Measurements from ENCODE around the gene TMCC2.
"Not testable (repeated sequence)": the region's sequence is repeated elsewhere in the genome, so short reads cannot be mapped to it uniquely, and the experiment has no call there.

TMCC2 gene, protein sequence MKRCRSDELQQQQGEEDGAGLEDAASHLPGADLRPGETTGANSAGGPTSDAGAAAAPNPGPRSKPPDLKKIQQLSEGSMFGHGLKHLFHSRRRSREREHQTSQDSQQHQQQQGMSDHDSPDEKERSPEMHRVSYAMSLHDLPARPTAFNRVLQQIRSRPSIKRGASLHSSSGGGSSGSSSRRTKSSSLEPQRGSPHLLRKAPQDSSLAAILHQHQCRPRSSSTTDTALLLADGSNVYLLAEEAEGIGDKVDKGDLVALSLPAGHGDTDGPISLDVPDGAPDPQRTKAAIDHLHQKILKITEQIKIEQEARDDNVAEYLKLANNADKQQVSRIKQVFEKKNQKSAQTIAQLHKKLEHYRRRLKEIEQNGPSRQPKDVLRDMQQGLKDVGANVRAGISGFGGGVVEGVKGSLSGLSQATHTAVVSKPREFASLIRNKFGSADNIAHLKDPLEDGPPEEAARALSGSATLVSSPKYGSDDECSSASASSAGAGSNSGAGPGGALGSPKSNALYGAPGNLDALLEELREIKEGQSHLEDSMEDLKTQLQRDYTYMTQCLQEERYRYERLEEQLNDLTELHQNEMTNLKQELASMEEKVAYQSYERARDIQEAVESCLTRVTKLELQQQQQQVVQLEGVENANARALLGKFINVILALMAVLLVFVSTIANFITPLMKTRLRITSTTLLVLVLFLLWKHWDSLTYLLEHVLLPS

DNA sequence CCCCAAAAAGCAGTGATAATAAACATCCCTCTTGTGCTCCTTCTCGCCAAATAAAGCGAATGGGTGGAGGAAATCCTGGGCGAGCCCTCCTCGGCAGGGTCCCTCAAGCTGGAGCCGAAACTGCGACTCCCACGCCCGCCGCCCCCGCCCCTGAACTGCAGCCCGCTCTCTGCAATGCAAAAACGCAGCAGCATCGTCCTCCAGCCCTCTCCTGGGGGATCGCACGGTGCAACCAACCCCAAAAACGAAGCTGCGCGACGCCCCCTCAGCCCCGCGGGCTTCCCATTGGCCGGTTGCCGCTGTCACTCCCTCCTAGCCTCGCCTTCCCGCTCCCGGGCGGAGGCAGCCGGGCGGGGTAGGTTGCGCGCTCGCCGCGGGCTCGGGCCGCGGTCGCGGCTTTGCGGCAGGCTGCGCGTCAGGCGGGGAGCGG, at the start of gene TMCC2:
TSS of gene TMCC2 (plus strand) at position 363 of the 430 bp plus-strand sequence. CDS start 619 bp downstream, outside the sequence.
- peak; percentile 82 for DNase-seq (ENCODE audit: low spot score)

DNA sequence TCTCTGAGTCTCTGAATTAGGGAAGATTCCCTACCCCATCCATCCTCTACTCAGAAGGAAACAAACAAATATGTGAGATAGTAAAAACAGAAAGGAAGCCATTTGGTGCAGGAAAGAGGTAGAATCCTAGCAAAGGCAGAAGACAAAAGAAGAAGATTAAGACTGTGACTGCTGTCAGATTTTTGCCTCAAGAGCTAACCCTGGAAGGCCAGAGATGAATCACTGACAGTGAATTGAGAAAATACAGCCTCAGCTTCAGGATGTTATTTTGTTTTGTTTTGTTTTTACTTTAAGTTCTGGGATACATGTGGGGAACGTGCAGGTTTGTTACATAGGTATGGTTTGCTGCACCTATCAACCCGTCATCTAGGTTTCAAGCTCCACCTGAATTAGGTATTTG, 47.9 kb upstream of the TMCC2 start:
- no peak for DNase-seq (ENCODE audit: low spot score)

DNA sequence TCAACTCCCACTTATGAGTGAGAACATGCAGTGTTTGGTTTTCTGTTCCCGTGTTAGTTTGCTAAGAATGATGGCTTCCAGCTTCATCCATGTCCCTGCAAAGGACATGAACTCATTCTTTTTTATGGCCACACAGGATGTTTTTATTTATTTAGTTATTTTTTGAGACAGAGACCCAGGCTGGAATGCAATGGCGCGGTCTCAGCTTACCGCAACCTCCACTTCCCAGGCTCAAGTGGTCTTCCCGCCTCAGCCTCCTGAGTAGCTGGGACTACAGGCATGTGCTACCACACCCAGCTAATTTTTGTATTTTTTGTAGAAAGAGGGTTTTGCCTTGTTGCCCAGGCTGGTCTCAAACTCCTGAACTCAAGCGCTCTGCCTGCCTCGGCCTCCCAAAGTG, 47.4 kb upstream of the TMCC2 start:
- DNase-seq (ENCODE audit: low spot score): not testable (repeated sequence)

DNA sequence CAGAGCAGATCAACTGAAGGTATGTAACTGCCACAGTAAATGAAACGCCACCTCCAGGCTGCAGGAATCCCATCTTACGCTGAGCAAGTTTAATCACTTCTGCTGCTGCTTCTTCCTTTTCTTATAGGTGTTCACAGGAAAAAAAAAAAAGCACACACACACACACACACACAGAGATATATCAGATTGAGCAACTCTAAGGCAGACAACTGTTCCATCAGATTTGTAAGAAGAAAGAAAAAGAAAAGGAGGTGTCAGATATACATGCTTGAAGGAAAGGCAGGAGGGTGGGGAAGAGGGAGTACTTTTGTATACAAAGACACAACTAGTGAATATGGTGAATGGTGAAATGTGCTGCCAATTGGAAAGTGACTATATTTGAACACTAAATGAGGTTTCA, 44.8 kb upstream of the TMCC2 start:
- DNase-seq (ENCODE audit: low spot score): no peak

DNA sequence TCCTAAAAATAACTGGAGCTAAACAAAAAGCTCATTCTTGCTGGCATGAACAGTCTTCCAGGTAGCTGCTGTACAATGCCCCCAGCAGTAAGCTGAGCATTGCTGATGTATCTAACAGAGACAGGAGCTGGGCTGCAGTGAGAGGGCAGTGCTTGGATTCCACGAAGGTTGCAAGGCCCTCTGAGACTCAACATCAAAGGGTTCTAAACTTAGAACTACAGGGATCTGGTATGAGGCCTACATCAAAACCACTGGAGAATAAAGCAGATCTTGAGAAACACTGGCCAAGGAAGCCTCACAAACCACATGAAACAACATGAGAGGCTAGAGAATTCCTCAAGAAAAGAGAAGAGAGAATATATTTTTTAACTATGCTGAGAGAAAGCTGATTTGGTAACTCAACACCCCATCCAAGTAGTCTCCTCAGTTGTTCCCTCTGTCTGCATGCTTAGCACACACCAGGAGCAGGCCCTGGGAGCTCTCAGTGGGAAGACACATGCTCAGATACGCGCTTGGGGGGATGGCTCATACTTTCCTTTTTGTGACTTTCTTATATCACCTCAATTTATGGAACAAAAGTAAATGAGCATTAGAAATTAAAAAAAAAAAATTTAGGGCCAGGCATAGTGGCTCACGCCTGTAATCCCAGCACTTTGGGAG, 43.9 kb upstream of the TMCC2 start:
- DNase-seq (ENCODE audit: low spot score): no peak

DNA sequence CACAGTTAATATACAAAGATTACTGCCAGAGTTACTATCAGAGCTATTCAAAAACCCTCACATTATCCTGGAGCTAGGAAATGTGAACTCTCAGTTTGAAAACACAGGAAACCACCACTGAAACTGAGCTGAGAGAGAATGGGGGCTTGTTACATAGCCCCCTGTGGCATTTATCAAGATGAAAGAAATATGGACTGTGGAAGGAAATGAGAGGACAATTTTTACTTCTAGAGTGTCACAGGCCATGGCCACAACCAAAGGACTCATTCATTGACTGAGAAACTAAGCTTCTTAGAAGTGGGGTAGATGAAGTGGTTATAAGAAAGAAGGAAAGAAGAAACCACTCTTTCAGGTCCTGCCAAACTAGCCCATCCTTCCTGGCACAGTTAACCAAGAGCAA, 41.6 kb upstream of the TMCC2 start:
- DNase-seq (ENCODE audit: low spot score): no peak

DNA sequence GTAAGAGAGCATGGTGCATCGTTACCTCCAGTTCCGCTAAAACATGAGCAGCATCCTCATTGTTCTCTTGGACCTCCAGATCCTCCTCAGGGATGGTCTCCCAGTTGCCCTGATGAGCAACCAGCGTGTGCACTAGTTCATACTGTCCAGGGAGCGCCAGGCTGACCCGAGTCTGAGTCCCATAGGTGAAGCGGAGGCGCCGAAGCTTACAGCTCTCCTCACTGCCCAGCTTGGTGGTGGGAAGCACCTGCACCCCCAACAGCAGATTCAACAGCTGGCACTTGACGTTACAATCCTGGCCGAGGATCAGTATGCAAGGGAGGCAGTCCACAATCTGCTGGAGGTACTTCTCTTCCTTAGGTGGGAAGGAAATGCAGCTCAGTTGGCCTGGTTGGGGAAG, 40.3 kb upstream of the TMCC2 start:
- DNase-seq (ENCODE audit: low spot score): no peak

DNA sequence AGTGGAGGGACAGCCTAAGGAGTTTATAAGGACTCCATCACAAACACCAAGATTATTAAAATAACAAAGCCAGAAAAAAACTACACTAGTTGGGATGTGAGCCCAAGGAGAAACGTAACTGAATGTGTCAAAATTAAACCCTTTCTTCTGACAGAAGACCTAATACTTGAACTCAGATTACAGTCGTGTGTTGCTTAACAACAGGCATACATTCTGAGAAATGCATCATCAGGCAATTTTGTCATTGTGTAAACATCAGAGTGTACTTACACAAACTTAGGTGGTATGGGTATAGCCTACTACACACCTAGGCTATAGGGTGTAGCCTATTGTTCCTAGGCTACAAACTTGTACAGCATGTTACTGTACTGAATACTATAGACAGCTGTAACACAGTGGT, 39.6 kb upstream of the TMCC2 start:
- no peak for DNase-seq (ENCODE audit: low spot score)

DNA sequence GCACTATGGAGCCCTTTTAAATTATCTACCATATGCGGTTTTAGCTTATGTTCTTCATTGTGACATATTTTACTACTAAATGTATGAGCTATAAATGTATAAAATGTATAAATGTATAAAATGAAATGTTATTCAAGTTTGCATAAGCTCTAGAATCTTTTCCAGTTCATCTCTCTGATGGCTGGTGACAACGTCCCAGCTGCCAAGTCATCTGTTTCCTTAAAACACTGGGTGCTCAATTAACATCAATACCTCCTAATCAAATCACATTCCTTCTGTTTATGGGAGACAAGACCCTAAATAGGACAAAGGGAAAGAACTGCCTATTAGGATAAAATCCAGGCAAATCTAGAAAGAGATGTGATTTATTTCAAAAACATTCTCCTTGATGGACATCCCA, 39.1 kb upstream of the TMCC2 start:
- DNase-seq (ENCODE audit: low spot score): no peak

DNA sequence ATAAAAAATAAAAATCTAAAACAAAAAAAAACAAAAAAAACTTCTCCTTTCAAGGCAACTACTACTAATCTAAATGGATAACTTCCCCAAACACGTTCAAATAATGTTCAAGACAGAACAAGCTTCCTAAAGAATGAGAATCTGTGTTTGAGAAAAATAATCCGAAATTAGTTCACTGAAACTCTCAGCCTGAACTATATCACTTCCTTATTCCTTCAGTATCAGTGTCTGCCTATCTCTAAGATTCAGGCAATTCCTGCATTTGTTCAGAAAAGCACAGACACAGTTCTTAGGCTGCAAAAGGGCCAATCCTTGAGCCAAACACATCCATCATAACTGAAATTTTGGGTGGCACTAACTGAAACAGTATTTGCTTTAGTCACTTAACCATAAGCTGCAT, 38.6 kb upstream of the TMCC2 start:
- DNase-seq (ENCODE audit: low spot score): no peak

DNA sequence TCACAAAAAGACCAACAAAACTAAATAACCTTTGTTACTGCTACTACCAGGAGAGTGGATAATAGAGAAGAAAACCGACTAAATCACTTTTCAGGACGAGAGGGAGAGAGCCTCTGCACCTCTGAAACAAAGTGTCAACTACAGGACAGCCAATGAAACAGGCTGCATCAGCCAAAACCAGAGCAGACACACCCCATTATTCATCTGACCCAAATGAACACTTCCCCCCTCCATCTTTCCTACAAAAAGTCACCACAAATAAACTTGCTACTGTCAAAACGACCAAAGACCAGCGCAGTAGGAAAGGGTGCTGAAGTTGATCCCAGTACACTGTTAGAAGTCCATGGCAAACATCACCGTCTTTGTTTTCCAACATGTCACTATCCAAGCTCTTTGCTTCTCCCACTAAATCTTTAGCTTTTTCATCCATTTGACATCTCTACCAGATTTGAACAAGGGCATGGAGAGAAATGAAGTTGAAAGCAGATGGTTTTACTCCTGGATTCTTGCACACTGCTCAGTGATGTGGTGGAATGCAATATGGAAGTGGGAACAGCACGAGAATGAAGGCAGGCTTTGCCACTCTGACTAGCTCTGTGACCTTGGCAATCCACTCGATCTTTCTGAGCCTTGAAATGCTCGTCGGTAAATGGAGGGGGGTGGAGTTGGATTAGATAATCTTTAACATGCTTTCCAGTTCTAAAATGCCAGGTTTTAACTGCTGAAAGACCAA, 36.7 kb upstream of the TMCC2 start:
- no peak for DNase-seq (ENCODE audit: low spot score)

DNA sequence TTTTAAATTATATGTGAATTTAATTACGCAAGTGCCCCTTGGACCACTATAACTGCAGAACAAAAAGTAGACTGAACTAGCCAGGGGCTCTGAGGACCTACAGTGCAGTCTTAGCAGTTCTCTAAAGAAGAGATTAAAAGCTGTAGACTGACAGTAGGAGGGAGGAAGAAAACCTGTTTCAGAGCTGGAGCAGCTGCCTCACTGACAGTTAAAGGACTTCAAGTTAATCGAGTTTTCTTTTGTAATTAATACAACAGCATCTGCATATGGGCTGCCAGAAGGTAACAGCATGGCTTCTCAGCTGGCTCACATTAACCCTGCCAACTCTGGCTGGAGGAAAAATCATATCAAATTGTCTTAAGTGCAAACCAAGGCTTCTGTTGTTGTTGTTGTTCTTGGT, 36.1 kb upstream of the TMCC2 start:
- DNase-seq (ENCODE audit: low spot score): no peak

DNA sequence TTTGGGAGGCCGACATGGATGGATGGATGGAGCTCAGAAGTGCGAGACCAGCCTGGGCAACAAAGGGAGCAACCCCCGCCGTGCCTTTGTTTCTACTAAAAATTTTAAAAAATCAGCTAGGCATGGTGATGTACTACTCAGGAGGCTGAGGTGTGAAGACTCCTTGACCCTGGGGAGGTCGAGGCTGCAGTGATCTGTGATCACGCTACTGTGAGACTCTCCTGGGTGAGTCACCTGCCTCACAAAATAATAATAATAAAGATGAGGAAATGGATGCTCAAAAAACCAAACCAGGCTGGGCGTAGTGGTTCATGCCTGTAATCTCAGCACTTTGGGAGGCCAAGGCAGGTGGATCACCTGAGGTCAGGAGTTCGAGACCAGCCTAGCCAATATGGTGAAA, 35.5 kb upstream of the TMCC2 start:
- no peak for DNase-seq (ENCODE audit: low spot score)

DNA sequence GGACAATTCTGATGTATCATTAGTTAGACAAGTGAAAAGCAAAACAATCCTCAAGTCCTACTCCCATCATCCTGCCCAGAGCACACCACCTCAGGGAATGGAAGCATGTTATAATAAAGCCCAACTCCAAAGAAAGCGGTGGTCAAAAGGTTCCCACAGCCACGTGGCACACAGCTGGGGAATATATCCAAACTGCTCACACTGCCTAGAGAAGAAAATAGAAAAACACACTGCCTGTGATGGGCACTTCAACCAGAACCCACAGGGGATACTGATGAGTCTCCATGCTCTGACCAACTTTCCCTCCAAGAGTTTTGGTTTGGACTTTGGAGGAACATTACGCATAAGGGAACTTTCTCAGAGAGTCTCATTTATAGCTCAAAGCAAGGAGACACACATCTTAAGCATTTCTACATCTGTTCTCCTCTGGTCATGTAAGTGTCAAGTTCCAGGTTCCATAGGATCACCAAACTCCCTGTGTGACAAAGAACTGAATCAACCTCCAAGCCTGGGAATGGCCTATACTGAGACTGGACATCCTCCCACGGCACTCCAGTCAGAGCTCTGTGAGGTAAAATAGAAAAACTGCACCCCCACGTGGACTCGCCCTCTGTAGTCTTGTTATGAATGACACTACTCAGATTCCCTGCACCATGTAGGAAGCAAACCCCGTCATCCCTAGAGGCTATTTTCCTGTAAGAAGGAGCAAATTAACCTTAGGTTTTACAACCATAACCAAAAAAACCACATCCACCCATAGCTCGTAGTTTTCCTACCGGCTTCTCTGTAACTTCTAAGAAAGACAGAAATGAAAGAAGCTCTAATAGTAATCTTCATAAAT, 28.4 kb upstream of the TMCC2 start:
- DNase-seq (ENCODE audit: low spot score): no peak

DNA sequence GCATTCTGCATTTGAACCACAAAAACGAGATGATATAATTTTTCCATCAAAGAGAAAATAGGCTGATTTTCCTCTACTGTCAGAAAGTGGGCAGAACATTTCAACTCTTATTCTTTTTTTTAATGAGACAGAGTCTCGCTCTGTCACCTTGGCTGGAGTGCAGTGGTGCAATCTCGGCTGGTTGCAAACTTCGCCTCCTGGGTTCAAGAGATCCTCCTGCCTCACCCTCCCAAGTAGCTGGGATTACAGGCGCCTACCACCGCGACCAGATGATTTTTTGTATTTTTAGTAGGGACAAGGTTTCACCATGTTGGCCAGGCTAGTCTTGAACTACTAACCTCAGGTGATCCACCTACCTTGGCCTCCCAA, 27.8 kb upstream of the TMCC2 start:
- DNase-seq (ENCODE audit: low spot score): no peak

DNA sequence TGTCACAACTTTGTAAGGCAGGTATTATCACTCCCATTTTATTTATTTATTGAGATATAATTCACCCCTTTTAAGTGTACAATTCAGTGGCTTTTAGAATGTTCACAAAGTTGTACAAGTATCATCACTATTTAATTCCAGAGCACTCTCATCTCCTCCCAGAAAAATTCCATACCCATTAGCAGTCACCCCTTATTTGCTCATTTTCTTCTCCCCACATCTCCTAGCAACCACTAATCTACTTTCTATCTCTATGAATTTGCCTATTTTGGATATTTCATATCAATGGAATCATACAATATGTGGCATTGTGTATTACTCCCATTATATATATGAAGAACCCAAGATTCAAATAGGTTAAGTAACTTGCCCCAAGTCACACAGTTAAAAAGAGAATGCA, 23.2 kb upstream of the TMCC2 start:
- DNase-seq (ENCODE audit: low spot score): no peak

DNA sequence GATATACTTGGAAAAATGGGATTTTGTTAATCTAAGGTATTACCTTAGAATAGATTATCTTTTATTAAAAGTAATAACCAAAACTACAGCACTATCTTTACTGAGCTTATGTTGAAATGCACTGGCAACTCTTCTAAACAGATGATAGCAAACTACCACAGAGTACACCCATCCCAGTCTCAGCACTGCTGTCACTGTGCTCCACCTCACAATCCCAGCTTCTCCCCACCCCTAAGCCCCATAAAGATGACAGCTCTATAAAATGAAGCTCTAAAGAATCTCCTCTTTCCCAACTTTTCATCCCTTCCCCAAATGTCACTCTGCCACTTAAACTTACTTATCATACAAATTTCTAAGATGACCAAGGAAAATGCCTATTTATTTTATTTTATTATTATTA, 22.7 kb upstream of the TMCC2 start:
- DNase-seq (ENCODE audit: low spot score): peak; percentile 35

DNA sequence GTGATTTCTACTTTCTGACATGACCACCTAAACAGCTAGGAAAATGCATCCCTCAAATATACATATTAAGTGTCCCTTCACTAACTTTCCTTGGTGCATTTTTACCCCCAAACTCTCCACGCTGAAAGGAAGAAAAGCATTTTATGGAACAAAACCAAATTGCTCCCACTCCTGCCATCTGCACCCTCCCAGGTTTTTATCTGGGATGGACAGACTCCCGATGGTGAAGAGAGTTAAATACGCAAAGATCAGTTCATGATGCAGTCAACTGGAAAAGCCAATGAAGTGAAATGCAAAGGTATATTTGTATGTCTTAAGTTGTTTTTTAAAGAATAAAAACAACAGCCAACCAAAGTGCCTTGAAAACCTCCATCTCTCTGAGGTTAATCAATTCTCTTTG, 18.9 kb upstream of the TMCC2 start:
- peak; percentile 51 for DNase-seq (ENCODE audit: low spot score)

DNA sequence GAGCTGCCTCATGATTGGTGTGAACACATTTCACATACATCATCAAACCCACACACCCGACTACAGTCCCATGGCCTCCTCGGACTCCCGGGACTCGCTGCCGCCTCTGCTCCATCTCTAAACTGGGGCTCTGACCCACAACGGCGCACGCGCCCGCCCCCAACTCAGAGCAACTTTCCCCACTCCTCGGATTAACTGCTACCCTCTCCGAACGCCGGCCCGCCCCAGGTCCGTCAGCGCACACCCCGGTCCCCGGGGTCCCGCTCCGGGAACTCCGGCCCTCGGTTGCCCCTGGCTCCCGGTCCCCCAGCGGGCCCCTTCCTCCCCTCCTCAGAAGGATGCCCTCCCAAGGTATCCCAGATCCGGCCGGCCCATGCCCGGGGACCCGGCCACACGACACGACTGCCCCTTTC, 17.0 kb upstream of the TMCC2 start:
- DNase-seq (ENCODE audit: low spot score): peak; percentile 29

DNA sequence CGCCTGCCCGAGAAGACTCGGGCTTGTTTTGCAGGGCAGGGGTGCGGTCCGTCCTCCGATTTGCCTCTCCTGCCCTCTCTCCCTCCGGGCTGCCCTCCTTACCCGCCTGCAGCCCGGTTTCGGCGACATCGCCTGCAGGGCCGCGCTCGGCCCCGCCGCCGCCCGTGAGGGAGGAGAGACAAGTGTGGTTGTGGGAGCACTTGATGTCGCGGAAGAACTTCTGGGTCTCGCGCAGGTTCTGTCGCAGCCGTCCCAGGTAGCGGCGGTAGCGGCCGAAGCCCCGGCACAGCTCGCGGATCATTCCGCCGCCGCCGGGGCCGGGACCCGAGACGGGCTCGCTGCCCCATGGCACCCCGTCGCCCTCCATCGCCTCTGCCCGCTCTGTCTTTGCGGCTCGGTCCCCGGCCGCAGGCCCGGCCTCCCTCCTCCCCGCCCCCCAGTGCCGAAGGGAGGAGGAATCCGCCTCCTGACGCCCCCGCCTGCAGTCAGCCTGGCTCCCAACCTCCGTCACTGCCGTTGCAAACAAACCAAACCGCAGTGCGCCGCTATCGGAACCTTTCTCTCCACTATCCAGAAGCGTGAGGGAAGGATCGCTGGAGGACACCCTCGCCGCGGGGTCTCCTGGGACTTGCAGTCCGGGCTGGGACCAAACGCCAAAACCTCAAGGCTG, 16.4 kb upstream of the TMCC2 start, which contains the start of gene DSTYK:
TSS of gene DSTYK (minus strand) at position 534 of the 670 bp plus-strand sequence. CDS start at position 367, 167 bp downstream.
- peak; percentile 92 for DNase-seq (ENCODE audit: low spot score)

All from hematopoietic multipotent progenitor cell treated with erythropoietin and hydrocortisone succinate and interleukin-3 and kit ligand, for 15 days (in vitro differentiated cells).